HG03280 (cell line): Measurements from ENCODE around the gene PDK1.
A peak's percentile ranks its signal among the peaks of the same experiment; 100 is the strongest.
"Not testable (repeated sequence)": the region's sequence is repeated elsewhere in the genome, so short reads cannot be mapped to it uniquely, and the experiment has no call there.

Experiments used
- ATAC-seq: cut with Tn5 transposase; IDR thresholded peaks from one replicate; pipeline ENCODE4 v1.9.1; 2021; ENCODE audit warnings: mild to moderate bottlenecking, moderate library complexity; ENCODE audit not compliant: unreplicated experiment

PDK1 gene

GRCh38 chr2:172555522-172556283 lies at the start of gene PDK1:
PDK1 (plus strand) TSS chr2:172556090; CDS start chr2:172556151, 61 bp downstream.
- ATAC-seq = peak; percentile 91

GRCh38 chr2:172507199-172507598 lies 48.7 kb upstream of the PDK1 start:
- no peak for ATAC-seq

- ATAC-seq = no peak
Measured at GRCh38 chr2:172510088-172510487, 45.8 kb upstream of the PDK1 start.

GRCh38 chr2:172510548-172510947 lies 45.3 kb upstream of the PDK1 start:
- ATAC-seq = no peak

- ATAC-seq = no peak
Measured at GRCh38 chr2:172512810-172513523, 42.9 kb upstream of the PDK1 start.

GRCh38 chr2:172513524-172513900 lies 42.4 kb upstream of the PDK1 start:
- ATAC-seq = no peak

GRCh38 chr2:172513935-172514586 lies 41.8 kb upstream of the PDK1 start:
- ATAC-seq = no peak

- no peak for ATAC-seq
Measured at GRCh38 chr2:172516299-172516698, 39.6 kb upstream of the PDK1 start.

- no peak for ATAC-seq
Measured at GRCh38 chr2:172518995-172519394, 36.9 kb upstream of the PDK1 start.

- no peak for ATAC-seq
Measured at GRCh38 chr2:172525601-172526000, 30.3 kb upstream of the PDK1 start.

- no peak for ATAC-seq
Measured at GRCh38 chr2:172531309-172531708, 24.6 kb upstream of the PDK1 start.

GRCh38 chr2:172532461-172532860 lies 23.4 kb upstream of the PDK1 start:
- not testable (repeated sequence) for ATAC-seq

GRCh38 chr2:172533687-172534086 lies 22.2 kb upstream of the PDK1 start:
- no peak for ATAC-seq

GRCh38 chr2:172535119-172535518 lies 20.8 kb upstream of the PDK1 start:
- no peak for ATAC-seq

- ATAC-seq = not testable (repeated sequence)
Measured at GRCh38 chr2:172537851-172538250, 18.0 kb upstream of the PDK1 start.

- no peak for ATAC-seq
Measured at GRCh38 chr2:172539767-172540166, 16.1 kb upstream of the PDK1 start.

- ATAC-seq = no peak
Measured at GRCh38 chr2:172540421-172540820, 15.5 kb upstream of the PDK1 start.

- ATAC-seq = no peak
Measured at GRCh38 chr2:172545408-172546075, 10.3 kb upstream of the PDK1 start.

- ATAC-seq = no peak
Measured at GRCh38 chr2:172549131-172549530, 6.8 kb upstream of the PDK1 start.

GRCh38 chr2:172549802-172550201 lies 6.1 kb upstream of the PDK1 start:
- not testable (repeated sequence) for ATAC-seq

- ATAC-seq = no peak
Measured at GRCh38 chr2:172550419-172550818, 5.5 kb upstream of the PDK1 start.
